ENCODE data around the gene PGLYRP2.

DNA sequence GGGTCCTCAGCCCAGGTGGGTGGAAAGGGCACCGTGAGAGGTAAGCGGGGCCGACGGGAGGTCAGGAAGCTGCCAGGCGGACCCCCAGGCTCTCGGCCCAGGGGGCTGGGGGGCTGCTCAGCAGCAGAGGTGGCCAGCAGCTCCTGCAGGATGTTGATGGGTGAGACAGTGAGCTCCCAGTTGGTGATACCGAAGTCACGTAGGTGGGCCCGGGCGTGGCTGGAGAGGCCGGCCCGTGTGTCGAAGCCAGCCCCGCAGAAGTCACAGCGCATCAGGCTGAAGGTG is 42.5 kb downstream of the PGLYRP2 start:
- TF ChIP-seq, protein P1, sequence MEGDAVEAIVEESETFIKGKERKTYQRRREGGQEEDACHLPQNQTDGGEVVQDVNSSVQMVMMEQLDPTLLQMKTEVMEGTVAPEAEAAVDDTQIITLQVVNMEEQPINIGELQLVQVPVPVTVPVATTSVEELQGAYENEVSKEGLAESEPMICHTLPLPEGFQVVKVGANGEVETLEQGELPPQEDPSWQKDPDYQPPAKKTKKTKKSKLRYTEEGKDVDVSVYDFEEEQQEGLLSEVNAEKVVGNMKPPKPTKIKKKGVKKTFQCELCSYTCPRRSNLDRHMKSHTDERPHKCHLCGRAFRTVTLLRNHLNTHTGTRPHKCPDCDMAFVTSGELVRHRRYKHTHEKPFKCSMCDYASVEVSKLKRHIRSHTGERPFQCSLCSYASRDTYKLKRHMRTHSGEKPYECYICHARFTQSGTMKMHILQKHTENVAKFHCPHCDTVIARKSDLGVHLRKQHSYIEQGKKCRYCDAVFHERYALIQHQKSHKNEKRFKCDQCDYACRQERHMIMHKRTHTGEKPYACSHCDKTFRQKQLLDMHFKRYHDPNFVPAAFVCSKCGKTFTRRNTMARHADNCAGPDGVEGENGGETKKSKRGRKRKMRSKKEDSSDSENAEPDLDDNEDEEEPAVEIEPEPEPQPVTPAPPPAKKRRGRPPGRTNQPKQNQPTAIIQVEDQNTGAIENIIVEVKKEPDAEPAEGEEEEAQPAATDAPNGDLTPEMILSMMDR (IDR thresholded peaks at IDR 0.05; ENCODE audit: borderline replicate concordance, extremely low read depth, low read length, poor library complexity, severe bottlenecking) = no peak
- TF ChIP-seq EZH2 (IDR thresholded peaks at IDR 0.05; ENCODE audit: borderline replicate concordance, low read depth, low read length, severe bottlenecking) = no peak
